Inflammatory macrophage treated with lipopolysaccharide for 1 hour (primary cell): ENCODE data around the gene LACRT.
A peak's percentile ranks its signal among the peaks of the same experiment; 100 is the strongest.
"Not testable (repeated sequence)": the region's sequence is repeated elsewhere in the genome, so short reads cannot be mapped to it uniquely, and the experiment has no call there.

Experiments
- DNase-seq, 2 donors: peaks; one replicate each; pipeline ENCODE4 v3.0.0-alpha.2; 2020 to 2022

Gene LACRT, protein sequence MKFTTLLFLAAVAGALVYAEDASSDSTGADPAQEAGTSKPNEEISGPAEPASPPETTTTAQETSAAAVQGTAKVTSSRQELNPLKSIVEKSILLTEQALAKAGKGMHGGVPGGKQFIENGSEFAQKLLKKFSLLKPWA

GRCh38 chr12:54634795-54635194 is at the start of gene LACRT:
LACRT (minus strand) TSS chr12:54634895; CDS start chr12:54634841, 54 bp downstream.
- no peak for DNase-seq

- no peak for DNase-seq
These were observed 48.7 kb upstream of the LACRT start for GRCh38 chr12:54683398-54683797.

DNA sequence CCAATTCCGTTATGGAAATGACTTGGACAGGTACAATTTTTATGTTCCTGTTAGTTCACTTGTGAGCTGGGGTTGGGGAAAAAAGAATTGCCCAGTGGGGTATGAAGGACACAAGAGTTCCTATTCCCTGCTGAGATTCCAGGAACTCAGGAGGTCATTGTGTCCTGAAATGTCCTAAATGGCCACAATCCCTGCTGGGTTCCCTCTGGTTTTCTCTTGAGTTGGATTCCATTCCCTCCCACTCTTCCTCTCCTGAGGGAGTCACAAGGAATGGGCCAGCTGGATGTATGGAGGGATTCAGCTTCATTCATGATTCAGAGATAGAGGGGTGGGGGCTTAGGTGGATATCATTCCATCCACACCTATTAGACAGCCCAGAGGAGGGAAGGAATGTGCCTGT is 48.0 kb upstream of the LACRT start:
- no peak for DNase-seq

- peak; percentile 6 to 36 for DNase-seq
These were observed 45.7 kb upstream of the LACRT start for GRCh38 chr12:54680374-54680773.

DNA sequence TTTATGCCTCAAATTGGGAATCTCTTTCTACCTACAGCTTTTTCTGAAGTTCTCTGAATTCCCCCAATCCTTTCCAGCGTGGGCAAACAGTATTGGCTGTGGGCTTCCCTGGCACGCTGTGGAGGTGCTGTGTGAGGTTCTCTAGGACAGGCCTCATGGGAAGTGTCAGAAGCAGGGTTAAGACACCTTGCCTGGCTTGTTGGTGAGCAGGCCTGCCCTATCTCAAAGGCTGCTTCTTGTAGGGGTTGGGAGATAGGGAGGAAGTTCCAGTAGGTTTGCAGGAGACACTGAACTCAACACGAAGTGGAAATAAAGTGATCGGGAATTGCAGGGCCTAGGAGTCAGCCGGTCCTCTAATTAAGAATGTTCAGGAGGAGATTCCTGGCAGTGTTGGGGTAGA is 43.4 kb upstream of the LACRT start:
- no peak for DNase-seq

DNA sequence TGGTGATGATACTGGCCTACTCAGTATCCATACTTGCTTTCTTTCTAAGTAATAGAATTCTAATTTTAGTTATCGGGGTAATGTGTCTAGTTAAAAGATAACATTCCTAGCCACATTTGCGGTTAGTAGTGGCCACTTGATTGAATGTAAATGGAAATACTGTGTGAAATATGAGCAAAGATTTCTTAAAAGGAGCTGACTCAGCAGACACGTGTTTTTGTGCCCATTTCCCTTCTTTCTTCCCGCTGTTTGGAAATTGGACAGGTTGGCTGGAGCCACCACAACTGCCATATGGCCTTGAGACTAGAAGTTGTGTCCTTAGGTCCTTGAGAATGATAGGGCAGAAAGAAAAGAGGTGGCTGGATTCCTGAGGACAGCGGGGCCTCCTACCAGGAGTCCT is 33.2 kb upstream of the LACRT start:
- no peak for DNase-seq

- no peak for DNase-seq
These were observed 31.3 kb upstream of the LACRT start for GRCh38 chr12:54666008-54666407.

DNA sequence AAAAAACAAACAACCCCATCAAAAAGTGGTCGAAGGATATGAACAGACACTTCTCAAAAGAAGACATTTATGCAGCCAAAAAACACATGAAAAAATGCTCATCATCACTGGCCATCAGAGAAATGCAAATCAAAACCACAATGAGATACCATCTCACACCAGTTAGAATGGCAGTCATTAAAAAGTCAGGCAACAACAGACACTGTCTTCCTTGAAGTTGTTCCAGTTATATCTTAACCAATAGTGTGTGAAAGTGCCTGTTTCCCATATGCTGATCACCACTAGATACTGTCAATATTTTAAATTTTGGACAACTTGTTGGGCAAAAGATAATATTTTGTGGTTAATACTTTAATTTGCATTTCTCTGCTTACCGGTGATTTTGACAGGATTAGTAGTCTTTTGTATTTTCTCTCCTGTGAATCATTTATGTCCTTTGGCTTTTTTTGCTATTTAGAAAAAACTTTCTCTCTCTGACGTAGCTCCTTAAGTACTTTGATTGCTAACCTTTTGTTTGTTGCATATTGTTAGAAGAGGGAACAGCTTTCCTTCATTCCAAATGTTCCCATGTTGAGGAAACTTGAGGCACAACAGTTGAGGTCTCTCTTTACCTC is 30.4 kb upstream of the LACRT start:
- not testable (repeated sequence) for DNase-seq

DNA sequence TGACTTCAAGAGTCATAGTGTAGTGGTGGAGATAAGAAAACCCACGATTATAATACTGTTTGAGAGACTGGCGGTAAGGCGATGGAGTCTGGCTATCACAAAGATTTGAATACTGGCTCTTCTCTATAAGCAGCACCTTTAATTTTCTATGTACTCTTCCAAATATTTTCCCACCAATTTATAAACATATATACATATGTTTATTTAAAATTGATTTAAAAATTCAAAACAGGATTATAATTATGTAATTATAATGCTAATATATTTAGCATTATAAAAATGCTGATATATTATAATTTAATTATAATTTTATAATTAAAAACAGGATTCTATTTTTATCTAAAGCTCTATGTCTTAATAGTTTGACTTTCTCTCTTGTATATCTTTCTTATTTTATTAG is 28.9 kb upstream of the LACRT start:
- no peak for DNase-seq

GRCh38 chr12:54662026-54662425 is 27.3 kb upstream of the LACRT start:
- DNase-seq: no peak

DNA sequence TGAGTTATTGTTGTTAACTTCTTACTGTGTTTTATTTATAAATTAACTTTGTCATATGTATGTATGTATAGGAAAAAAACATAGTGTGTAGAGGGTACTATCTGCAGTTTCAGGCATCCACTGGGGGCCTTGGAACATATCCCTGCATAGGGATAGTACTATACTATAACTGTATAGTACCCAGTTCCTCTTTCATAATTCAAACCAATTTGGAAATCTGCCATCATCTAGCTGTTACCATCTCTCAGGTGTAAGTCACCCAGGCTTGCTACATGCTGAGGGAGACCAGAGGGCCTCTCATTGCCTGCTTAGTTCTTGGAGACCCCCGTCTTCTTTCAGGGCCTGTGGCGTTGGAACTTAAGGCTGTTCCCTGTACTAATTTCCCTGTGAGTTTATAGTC is 26.4 kb upstream of the LACRT start:
- DNase-seq: no peak

DNA sequence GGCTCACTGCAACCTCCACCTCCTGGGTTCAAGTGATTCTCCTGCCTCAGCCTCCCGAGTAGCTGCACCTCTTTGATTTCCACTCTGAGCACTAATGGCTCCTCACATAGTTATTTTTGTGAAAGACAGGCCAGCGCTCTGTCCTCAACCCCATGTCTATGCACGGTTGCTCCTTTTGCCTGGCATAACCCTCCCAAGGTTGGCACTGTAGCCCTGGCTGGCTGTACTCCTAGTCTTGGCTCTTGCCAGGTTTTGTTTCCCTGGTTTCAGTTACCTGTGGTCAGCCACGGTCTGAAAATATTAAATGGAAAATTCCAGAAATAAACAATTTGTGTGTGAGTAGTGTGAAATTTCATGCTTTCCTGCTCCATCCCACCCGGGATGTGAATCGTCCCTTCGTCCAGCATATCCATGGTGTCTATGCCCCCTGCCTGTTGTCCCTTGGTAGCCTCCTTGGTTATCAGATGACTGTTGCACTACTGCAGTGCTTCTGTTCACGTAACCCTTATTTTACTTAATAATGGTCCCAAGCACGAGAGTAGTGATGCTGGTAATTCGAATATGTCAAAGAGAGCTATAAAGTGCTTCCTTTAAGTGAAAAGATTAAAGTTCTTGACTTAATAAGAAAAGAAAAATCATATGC is 25.7 kb upstream of the LACRT start:
- no peak for DNase-seq

DNA sequence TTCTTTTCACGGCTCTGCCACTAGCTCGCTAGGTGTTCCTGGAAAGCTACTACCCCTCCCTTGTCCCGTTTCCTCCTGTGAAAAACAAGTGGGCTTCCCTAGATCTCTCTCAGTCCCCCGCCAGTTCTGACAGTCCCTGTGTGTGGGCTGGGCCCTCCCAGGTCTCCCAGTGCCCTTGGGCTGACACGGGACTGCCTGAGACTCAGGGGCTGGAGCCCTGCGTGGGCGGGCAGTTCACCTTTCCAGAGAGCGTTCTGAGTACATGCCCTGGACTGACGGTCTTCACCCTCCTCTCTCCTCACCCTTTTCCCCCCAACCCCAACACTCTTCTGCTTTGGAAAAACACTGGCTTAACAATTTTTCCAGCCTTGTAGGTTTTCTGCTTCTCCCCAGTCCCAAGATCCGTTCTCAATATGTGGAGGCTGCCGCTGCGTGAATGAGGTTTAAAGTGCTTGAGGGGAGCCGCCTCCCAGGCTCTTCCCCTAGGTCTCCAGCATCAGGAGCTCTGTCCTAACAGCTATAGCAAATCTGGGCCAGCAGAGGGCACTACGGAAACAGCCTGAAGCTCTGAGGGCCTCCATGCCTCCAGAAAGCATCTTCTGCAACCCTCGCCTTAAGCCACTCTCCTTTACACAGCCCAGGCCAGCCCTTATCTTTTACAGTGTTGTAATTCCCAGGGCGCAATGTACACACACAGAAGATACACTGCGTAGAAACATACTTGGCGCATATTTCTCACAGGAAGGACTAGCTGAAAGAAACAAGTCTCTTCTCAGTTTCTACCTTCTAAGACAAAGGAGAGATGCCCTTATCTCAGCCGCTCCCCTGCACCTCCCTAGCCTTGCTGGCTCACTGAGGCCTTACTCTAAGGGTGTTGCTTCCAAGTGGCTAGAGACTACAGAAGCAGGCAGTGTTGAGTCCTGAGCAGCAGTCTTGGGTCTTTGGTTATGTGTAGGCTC is 23.9 kb upstream of the LACRT start:
- DNase-seq: peak; percentile 25 to 69

GRCh38 chr12:54657105-54657607 is 22.5 kb upstream of the LACRT start:
- DNase-seq: no peak

GRCh38 chr12:54654926-54655325 is 20.2 kb upstream of the LACRT start:
- no peak for DNase-seq

DNA sequence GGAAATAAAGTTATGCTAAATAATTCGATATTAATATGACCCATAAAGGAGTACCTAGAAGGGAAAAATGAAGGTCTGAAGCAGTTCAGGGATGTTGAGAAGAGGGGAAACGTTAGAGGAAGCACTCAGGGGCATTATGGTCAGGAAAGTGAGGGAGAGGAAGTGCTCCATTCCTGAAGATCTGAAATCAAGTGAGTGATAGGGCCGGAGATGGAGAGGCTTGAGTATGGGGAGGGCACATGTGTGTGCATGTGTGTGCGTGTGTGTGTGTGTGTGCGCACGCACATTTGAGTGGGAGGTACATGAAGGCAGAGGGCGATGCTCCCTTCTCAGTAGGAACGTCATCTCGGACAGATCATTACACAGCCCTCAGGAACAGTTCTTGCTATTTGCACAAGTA is 18.3 kb upstream of the LACRT start:
- DNase-seq: no peak

DNA sequence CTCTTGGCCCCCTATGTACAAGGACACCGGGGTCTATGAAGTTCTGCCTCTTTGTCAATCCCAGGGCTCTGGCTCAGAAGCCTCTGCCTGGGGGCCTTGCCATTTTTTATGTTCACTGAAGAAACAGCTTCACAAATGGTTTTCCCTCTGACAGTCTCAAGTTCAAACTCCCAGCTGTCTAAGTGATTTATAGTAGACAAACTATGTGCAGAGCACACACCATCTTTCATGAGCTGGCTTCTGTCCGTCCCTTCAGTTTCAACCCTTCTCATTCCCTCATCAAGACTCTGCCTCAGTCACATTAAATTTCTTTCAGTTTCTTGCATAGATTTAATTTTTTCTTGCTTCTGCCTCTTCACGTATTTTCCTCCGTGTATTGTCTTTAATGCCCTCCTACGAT is 16.2 kb upstream of the LACRT start:
- DNase-seq: no peak

GRCh38 chr12:54650409-54650808 is 15.7 kb upstream of the LACRT start:
- no peak for DNase-seq

- DNase-seq: no peak
These were observed 15.1 kb upstream of the LACRT start for GRCh38 chr12:54649825-54650224.

GRCh38 chr12:54648265-54648664 is 13.6 kb upstream of the LACRT start, which contains the start of gene DCD:
DCD (minus strand) TSS chr12:54648365; CDS start chr12:54648303, 62 bp downstream.
- DNase-seq: no peak

DNA sequence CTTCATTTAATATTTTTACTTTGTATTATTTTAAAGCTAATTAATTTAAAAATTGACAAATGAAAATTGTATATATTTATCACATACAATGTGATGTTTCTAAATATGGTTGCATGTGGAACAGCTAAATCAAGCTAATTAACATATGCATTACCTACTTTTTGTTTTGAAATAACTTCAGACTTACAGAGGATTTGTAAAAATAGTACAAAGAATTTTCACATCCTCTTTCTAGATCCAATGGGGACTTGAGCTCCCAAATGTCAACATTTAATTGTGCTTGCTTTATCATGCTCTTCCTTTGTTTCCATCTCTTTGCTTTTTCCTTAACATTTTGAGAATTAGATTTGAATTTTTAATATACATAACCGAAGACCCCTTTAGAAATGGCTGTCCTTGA is 6.9 kb upstream of the LACRT start:
- DNase-seq: peak in 1 of 2 donors; percentile 11

DNA sequence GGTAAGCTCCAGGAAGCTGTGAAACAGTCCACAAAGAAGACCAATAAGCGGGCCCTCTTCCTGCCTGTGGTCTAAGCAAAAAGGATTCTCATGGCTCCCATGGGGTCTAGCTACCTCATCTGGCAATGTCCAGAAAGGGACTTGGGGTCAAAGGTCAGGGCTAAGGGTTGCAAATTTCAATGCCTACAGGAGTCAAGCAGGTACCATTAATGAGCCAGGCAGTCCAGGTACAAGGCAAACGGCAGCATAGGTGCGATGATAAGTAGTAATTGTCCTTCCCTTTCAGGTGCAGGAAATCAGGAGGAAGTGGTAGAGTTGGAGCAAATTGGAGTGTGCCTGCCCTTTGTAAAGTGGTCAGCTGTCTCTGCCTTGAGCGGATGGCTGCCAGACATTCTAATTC is 6.4 kb upstream of the LACRT start:
- DNase-seq: no peak

DNA sequence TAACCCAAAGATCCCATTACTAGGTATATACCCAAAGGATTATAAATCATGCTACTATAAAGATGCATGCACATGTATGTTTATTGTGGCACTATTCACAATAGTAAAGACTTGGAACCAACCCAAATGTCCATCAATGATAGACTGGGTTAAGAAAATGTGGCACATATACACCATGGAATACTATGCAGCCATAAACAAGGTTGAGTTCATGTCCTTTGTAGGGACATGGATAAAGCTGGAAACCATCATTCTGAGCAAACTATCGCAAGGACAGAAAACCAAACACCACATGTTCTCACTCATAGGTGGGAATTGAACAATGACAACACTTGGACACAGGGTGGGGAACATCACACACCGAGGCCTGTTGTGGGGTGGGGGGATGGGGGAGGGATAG is 4.4 kb upstream of the LACRT start:
- not testable (repeated sequence) for DNase-seq
